Bronchial epithelial cell (primary cell): Measurements from ENCODE around the gene SYMPK. TPM values are rescaled to one million over a fixed set of nuclear protein-coding genes. Genes with fewer than 3 reads are reported as not detected.
"Not testable (repeated sequence)": the region's sequence is repeated elsewhere in the genome, so short reads cannot be mapped to it uniquely, and the experiment has no call there.

Source experiments
- DNase-seq: peaks from one replicate; pipeline ENCODE4 v3.0.0-alpha.2; 2010; ENCODE audit warnings: low read depth
- FAIRE-seq: peaks from 2 replicates; lab custom pipeline; 2011; peaks lifted over from hg19 to GRCh38; lab: Jason Lieb, UNC
- H3K27me3 ChIP-seq: 2 replicates; pipeline ENCODE4 v1.5.1; 2011; ENCODE audit warnings: low read length; ENCODE audit not compliant: control insufficient read depth, insufficient read depth
- H3K36me3 ChIP-seq: 2 replicates; pipeline ENCODE4 v1.5.1; 2011; ENCODE audit warnings: low read length; ENCODE audit not compliant: control insufficient read depth, insufficient read depth
- H3K4me3 ChIP-seq: 2 replicates; pipeline ENCODE4 v1.5.1; 2011; ENCODE audit warnings: mild to moderate bottlenecking, low read depth, low read length, control low read depth
- total RNA-seq: library from RNA; depleted of rRNA; stranded (reverse); fragments of >200 nt; gene quantifications from 2 replicates; pipeline ENCODE4 v1.2.1, GENCODE V29; 2014
- TF ChIP-seq, protein P1 (sequence below): IDR thresholded peaks from 2 replicates; pipeline ENCODE4 v1.5.1; 2011; ENCODE audit warnings: mild to moderate bottlenecking, moderate library complexity, low read length, control low read depth, inconsistent platforms; ENCODE audit not compliant: insufficient read depth, severe bottlenecking

The SYMPK gene
- total RNA-seq, 1 donor from 2014 or later, result 27.9 TPM

DNA sequence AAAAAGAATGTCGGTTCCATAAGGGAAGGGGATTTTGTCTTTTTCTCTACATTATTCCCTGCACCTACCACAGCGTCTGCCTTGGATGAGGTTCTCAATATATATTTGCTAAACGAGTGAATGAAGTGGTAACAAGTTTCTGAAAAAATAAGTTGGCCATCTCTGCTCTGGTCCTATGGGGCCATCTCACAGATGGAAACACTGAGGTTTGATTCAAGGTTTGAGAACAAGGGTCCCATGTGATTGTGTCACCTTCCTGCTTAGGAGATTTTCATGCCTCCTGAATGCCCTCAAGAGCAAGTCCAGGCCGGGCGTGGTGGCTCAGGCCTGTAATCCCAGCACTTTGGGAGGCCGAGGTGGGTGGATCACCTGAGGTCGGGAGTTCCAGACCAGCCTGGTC, 36.3 kb upstream of the SYMPK start:
- TF ChIP-seq, protein P1, sequence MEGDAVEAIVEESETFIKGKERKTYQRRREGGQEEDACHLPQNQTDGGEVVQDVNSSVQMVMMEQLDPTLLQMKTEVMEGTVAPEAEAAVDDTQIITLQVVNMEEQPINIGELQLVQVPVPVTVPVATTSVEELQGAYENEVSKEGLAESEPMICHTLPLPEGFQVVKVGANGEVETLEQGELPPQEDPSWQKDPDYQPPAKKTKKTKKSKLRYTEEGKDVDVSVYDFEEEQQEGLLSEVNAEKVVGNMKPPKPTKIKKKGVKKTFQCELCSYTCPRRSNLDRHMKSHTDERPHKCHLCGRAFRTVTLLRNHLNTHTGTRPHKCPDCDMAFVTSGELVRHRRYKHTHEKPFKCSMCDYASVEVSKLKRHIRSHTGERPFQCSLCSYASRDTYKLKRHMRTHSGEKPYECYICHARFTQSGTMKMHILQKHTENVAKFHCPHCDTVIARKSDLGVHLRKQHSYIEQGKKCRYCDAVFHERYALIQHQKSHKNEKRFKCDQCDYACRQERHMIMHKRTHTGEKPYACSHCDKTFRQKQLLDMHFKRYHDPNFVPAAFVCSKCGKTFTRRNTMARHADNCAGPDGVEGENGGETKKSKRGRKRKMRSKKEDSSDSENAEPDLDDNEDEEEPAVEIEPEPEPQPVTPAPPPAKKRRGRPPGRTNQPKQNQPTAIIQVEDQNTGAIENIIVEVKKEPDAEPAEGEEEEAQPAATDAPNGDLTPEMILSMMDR, result no peak
- Histone ChIP-seq H3K27me3 (no peaks in the 10 kb centered on the region), H3K36me3 (peaks cover 2% of the 10 kb centered on the region), H3K4me3 (no peak overlapping the region)
- FAIRE-seq (no peak), DNase-seq (no peak)

DNA sequence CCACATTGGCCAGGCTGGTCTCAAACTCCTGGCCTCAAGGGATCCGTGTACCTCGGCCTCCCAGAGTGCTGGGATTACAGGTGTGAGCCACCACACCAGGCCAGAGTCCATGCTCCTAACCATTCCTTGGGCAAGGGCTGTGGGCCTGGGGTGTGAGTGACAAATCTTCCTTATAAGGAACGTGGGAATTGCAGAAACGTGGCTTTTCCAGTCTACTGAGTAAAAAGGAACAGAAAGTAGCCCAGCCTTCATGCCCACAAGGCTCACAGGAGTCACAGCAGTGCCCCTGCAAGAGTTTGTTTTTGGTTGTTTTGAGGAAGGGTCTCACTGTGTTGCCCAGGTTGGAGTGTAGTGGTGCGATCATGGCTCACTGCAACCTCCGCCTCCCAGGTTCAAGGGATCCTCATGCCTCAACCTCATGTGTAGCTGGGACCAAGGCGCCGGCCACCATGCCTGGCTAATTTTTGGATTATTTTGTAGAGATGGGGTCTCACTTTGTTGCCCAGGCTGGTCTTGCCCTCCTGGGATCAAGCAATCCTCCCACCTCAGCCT, 34.4 kb upstream of the SYMPK start:
- no peak overlapping the region for H3K4me3 ChIP-seq
- H3K36me3 ChIP-seq, result peaks cover 2% of the 10 kb centered on the region
- TF ChIP-seq, protein P1, result no peak
- DNase-seq, result no peak
- H3K27me3 ChIP-seq, result no peaks in the 10 kb centered on the region
- no peak for FAIRE-seq

DNA sequence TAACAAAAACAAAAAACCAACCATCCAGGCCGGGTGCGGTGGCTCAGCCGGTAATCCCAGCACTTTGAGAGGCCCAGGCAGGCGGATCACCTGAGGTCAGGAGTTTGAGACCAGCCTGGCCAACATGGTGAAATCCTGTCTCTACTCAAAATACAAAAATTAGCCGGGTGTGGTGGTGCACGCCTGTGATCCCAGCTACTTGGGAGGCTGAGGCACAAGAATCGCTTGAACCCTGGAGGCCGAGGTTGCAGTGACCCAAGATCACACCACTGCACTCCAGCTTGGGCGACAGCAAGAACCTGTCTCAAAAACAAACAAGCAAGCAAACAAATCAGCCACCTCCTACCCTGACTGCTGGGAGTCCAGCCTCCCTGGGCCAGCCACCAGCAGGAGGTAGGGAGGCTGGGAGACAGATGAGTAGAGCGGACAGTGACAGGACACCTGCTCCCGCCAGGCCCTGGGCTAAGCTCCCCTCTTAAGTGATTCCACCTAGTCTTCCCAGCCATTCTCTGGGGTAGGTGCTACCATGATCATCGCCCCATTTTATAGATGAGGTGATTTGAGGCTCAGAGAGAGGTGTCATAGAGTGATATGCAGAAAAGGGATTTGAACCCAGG, 33.1 kb upstream of the SYMPK start:
- FAIRE-seq, H3K4me3 ChIP-seq, DNase-seq, H3K36me3 ChIP-seq, H3K27me3 ChIP-seq: not testable (repeated sequence)

DNA sequence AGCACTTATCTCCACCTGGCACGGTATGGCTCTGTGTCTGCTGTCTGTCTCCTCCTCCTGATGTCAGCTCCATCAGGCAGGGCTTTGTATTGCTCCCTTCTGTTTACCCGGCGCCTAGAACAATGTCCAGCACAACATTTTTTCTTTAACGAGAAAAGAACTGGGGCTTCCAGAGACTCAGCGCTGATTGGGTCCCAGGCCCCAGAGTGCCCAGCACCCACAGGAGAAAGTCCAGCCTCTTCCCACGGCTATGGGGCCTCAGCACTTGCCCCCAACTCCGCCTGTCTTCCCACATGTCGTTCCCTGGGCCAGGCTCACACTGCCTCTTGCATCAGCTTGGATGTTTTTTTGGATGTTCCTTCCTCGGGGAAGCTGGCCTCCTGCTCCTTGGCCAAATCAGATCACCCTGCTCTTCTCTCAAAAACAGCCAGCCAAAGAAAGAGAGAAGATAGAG, 32.6 kb upstream of the SYMPK start:
- Histone ChIP-seq H3K4me3 (no peak overlapping the region), H3K27me3 (no peaks in the 10 kb centered on the region), H3K36me3 (peaks cover 2% of the 10 kb centered on the region)
- DNase-seq (no peak), FAIRE-seq (no peak)
- TF ChIP-seq, protein P1, result no peak

DNA sequence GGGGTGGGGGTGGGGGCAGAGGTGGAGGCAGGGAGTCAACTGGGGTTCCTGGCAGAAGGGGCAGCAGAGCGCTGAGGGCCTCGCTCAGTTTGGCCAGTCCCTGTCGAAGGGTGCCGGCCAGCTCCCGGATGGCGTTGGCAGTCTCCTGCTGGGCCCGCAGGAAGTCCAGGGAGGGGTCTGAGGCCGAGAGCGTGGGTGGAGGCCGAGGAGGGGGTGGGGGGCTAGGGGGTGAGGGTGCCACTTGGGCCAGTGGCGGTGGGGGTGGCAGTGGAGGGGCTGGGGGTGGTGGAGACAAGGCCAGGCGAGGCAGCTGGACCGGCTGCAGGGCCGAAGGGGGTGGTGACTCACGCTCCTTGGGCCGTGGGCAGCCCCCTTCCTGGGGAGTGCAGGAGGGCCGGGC, 27.9 kb upstream of the SYMPK start:
- H3K4me3 ChIP-seq, result no peak overlapping the region
- DNase-seq (no peak), FAIRE-seq (no peak)
- H3K27me3 ChIP-seq, result no peaks in the 10 kb centered on the region
- H3K36me3 ChIP-seq, result peaks cover 2% of the 10 kb centered on the region
- TF ChIP-seq, protein P1, result no peak

DNA sequence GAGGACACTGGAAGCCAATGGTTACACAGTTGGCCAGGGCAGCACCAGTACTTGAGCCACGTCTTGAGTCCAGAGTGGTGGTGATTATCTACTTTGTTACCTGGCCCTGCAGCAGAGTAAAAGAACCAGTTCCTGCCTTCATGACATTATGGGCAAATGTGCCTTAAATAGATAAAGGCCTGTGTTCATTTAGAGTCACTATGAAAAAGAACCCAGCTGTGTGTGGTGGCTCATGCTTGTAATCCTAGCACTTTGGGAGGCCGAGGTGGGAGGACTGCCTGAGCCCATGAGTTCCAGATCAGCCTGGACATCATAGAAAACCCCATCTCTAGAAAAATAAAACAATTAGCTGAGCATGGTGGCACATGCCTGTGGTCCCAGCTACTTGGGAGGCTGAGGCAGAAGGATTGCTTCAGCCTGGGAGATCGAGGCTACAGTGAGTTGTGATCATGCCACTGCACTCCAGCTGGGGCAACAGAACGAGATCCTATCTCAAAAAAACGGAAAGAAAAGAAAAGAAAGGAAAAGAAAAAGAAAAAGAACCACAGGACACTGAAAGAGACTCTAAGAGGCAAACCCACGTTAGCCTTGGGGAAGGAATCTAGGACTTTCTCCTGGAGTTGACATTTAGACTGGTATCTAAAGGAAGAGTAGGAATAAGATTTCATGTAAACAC, 26.4 kb upstream of the SYMPK start:
- Histone ChIP-seq H3K4me3 (no peak overlapping the region), H3K36me3 (peaks cover 2% of the 10 kb centered on the region), H3K27me3 (no peaks in the 10 kb centered on the region)
- no peak for FAIRE-seq
- TF ChIP-seq, protein P1, result no peak
- DNase-seq, result no peak
